GM23338 (cell line): ENCODE data around the gene PCSK6. TPM values are rescaled to one million over a fixed set of nuclear protein-coding genes. Genes with fewer than 3 reads are reported as not detected.

Experiments
- ATAC-seq: fragments of 200-7000 bp; cut with Tn5 transposase; 3 replicates; pipeline ENCODE4 v1.9.1; 2020
- DNase-seq: peaks from one replicate; pipeline ENCODE4 v3.0.0-alpha.2; 2015; ENCODE audit warnings: low spot score
- H2AFZ ChIP-seq: fragments of 200-600 bp; sonication (generic); 2 replicates; pipeline ENCODE4 v1.8.0; 2016; ENCODE audit warnings: antibody characterized with exemption, mild to moderate bottlenecking, moderate library complexity
- H3F3A ChIP-seq: fragments of 200-600 bp; sonication (generic); replicated peaks from 2 replicates; pipeline ENCODE4 v1.8.0; 2017; ENCODE audit warnings: antibody characterized with exemption, mixed run types, low read depth
- H3K27ac ChIP-seq: fragments of 200-600 bp; sonication (generic); 2 replicates; pipeline ENCODE4 v1.6.1; 2016; ENCODE audit warnings: low read depth
- H3K27me3 ChIP-seq: fragments of 200-600 bp; sonication (generic); 2 replicates; pipeline ENCODE4 v1.8.0; 2016; ENCODE audit warnings: mild to moderate bottlenecking, mixed run types, moderate library complexity; ENCODE audit not compliant: insufficient read depth
- H3K36me3 ChIP-seq: fragments of 200-600 bp; sonication (generic); 2 replicates; pipeline ENCODE4 v1.8.0; 2016; ENCODE audit warnings: mild to moderate bottlenecking; ENCODE audit not compliant: insufficient read depth
- H3K4me1 ChIP-seq: fragments of 200-600 bp; sonication (generic); 2 replicates; pipeline ENCODE4 v1.8.0; 2016; ENCODE audit warnings: mild to moderate bottlenecking, moderate library complexity; ENCODE audit not compliant: insufficient read depth
- H3K4me2 ChIP-seq: fragments of 200-600 bp; sonication (generic); 2 replicates; pipeline ENCODE4 v1.7.1; 2017; ENCODE audit warnings: mixed run types
- H3K4me3 ChIP-seq: fragments of 200-600 bp; sonication (generic); 2 replicates; pipeline ENCODE4 v1.6.1; 2016; ENCODE audit warnings: mixed run types
- H3K79me2 ChIP-seq: fragments of 200-600 bp; sonication (generic); replicated peaks from 2 replicates; pipeline ENCODE4 v1.8.0; 2017; ENCODE audit warnings: mild to moderate bottlenecking; ENCODE audit not compliant: insufficient read depth
- H3K9me2 ChIP-seq: fragments of 200-600 bp; sonication (generic); 2 replicates; pipeline ENCODE4 v1.8.0; 2017; ENCODE audit not compliant: insufficient read depth
- H4K20me1 ChIP-seq: fragments of 200-600 bp; sonication (generic); replicated peaks from 2 replicates; pipeline ENCODE4 v1.8.0; 2017; ENCODE audit warnings: mild to moderate bottlenecking; ENCODE audit not compliant: insufficient read depth
- H3K27ac Mint-ChIP-seq: 2 replicates; pipeline ENCODE4 v1.8.0; 2020; ENCODE audit warnings: inconsistent platforms, mild to moderate bottlenecking, moderate library complexity, mixed read lengths
- H3K27me3 Mint-ChIP-seq: 3 replicates; pipeline ENCODE4 v1.8.0; 2022; ENCODE audit warnings: low read depth, mild to moderate bottlenecking, moderate library complexity, mixed read lengths, inconsistent platforms; ENCODE audit not compliant: insufficient read depth, poor library complexity
- H3K36me3 Mint-ChIP-seq: 3 replicates; pipeline ENCODE4 v1.8.0; 2021; ENCODE audit warnings: low read depth, mild to moderate bottlenecking, inconsistent platforms, moderate library complexity, mixed read lengths
- H3K4me1 Mint-ChIP-seq: 3 replicates; pipeline ENCODE4 v1.8.0; 2020; ENCODE audit warnings: mild to moderate bottlenecking, inconsistent platforms, mixed read lengths
- H3K4me3 Mint-ChIP-seq: 3 replicates; pipeline ENCODE4 v1.8.0; 2021; ENCODE audit warnings: moderate library complexity, mild to moderate bottlenecking, inconsistent platforms, mixed read lengths
- H3K9me3 Mint-ChIP-seq: 3 replicates; pipeline ENCODE4 v1.8.0; 2020; ENCODE audit warnings: moderate library complexity, mild to moderate bottlenecking, inconsistent platforms, mixed read lengths
- CREB1 ChIP-seq: fragments of 250-450 bp; sonication (Bioruptor Pico); IDR thresholded peaks from 2 replicates; pipeline ENCODE4 v1.5.0; 2020; ENCODE audit warnings: low read depth, mild to moderate bottlenecking, moderate library complexity
- ETS1 ChIP-seq: IDR thresholded peaks from 2 replicates; pipeline ENCODE4 v1.6.1; 2016; ENCODE audit warnings: antibody characterized with exemption
- EZH2phosphoT487 ChIP-seq: fragments of 200-600 bp; sonication (generic); IDR thresholded peaks from one replicate; pipeline ENCODE4 v1.8.1; 2018; ENCODE audit warnings: antibody characterized with exemption; ENCODE audit not compliant: unreplicated experiment
- JUNB ChIP-seq: IDR thresholded peaks from one replicate; pipeline ENCODE4 v1.6.1; 2016; ENCODE audit warnings: antibody characterized with exemption; ENCODE audit not compliant: unreplicated experiment
- POLR2AphosphoS5 ChIP-seq: IDR thresholded peaks from 2 replicates; pipeline ENCODE4 v1.6.1; 2016; ENCODE audit warnings: antibody characterized with exemption, low read depth
- ZNF331 ChIP-seq: fragments of 250-450 bp; sonication (Bioruptor Pico); IDR thresholded peaks from 2 replicates; pipeline ENCODE4 v1.5.0; 2020; ENCODE audit warnings: low read depth, mild to moderate bottlenecking, moderate library complexity
- ZNF462 ChIP-seq: fragments of 250-450 bp; sonication (Bioruptor Pico); IDR thresholded peaks from 2 replicates; pipeline ENCODE4 v1.5.0; 2020; ENCODE audit warnings: mild to moderate bottlenecking, moderate library complexity
- polyA plus RNA-seq: library from polyadenylated mRNA; unstranded; fragments of >200 nt; fragmentation: Nextera tagmentation; extraction: Ambion mirVana; gene quantifications from 2 replicates; pipeline ENCODE4 v1.2.1, GENCODE V29; 2016
- total RNA-seq: library from RNA; depleted of rRNA; stranded (reverse); fragments of >200 nt; shearing (Covaris generic); gene quantifications from 2 replicates; pipeline ENCODE4 v1.2.3, GENCODE V29; 2014
- TF ChIP-seq, protein P1 (sequence below): IDR thresholded peaks from one replicate; pipeline ENCODE4 v1.6.1; 2018; ENCODE audit warnings: antibody characterized with exemption; ENCODE audit not compliant: unreplicated experiment

The PCSK6 gene
- total and polyA plus RNA-seq, 2 experiments from 2014 or later = 1.7 to 6.7 TPM

- Histone ChIP-seq H3K4me2 (no peak overlapping the region), H3K36me3 (no peaks in the 10 kb centered on the region), H3K4me3 (no peak overlapping the region), H3K27me3 (no peaks in the 10 kb centered on the region), H3K9me2 (no peaks in the 10 kb centered on the region), H2AFZ (no peak overlapping the region), H3K27ac (no peak overlapping the region), H3K4me1 (peaks cover 3% of the 10 kb centered on the region; the same call in 1 of the 2 replicates), H3K79me2 (no peaks in the 10 kb centered on the region), H4K20me1 (no peaks in the 10 kb centered on the region), H3F3A (no peaks in the 10 kb centered on the region)
- no peak for ATAC-seq
- Mint-ChIP-seq H3K27me3 (peaks cover 15% of the 10 kb centered on the region), H3K27ac (no peak overlapping the region), H3K36me3 (no peaks in the 10 kb centered on the region), H3K4me3 (no peak overlapping the region), H3K9me3 (no peaks in the 10 kb centered on the region), H3K4me1 (peaks cover 26% of the 10 kb centered on the region)
- no peak for DNase-seq
- TF ChIP-seq CREB1 = no peak
- no peak for TF ChIP-seq ETS1
- TF ChIP-seq, protein P1, sequence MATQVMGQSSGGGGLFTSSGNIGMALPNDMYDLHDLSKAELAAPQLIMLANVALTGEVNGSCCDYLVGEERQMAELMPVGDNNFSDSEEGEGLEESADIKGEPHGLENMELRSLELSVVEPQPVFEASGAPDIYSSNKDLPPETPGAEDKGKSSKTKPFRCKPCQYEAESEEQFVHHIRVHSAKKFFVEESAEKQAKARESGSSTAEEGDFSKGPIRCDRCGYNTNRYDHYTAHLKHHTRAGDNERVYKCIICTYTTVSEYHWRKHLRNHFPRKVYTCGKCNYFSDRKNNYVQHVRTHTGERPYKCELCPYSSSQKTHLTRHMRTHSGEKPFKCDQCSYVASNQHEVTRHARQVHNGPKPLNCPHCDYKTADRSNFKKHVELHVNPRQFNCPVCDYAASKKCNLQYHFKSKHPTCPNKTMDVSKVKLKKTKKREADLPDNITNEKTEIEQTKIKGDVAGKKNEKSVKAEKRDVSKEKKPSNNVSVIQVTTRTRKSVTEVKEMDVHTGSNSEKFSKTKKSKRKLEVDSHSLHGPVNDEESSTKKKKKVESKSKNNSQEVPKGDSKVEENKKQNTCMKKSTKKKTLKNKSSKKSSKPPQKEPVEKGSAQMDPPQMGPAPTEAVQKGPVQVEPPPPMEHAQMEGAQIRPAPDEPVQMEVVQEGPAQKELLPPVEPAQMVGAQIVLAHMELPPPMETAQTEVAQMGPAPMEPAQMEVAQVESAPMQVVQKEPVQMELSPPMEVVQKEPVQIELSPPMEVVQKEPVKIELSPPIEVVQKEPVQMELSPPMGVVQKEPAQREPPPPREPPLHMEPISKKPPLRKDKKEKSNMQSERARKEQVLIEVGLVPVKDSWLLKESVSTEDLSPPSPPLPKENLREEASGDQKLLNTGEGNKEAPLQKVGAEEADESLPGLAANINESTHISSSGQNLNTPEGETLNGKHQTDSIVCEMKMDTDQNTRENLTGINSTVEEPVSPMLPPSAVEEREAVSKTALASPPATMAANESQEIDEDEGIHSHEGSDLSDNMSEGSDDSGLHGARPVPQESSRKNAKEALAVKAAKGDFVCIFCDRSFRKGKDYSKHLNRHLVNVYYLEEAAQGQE = no peak
- no peak for TF ChIP-seq JUNB
- TF ChIP-seq ZNF331 (CRISPR knock-in tag) = no peak
- no peak for TF ChIP-seq EZH2phosphoT487
- no peak for TF ChIP-seq ZNF462 (CRISPR knock-in tag)
- no peak for TF ChIP-seq POLR2AphosphoS5
These were observed 94.9 kb downstream of the PCSK6 start for GRCh38 chr15:101394654-101395053.
